Fibroblast of peridontal ligament (primary cell): ENCODE data around the gene PADI2.

Experiments
- DNase-seq: peaks from one replicate; pipeline ENCODE4 v3.0.0-alpha.2; 2010; ENCODE audit errors: extremely low read depth

The PADI2 gene

DNA sequence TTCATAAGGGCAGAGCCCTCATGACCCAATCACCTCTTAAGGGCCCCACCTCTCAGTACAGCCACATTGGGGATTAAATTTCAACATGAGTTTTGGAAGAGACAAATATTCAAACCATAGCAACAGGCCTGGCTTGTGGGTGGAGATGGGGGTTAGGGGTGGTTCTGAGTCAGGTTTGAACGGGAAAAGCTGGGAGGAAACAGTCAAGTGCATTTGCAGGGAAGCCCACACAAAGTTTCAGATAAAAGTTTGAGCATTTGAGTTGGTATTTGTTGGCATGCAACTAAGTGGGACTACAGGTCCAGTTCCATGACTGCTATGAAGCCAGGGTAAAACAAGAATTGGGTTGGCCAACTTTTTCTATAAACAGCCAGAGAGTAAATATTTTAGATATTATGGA is 21.0 kb upstream of the PADI2 start:
- no peak for DNase-seq

- DNase-seq: no peak
Observed at GRCh38 chr1:17139637-17140036, 20.4 kb upstream of the PADI2 start.

GRCh38 chr1:17137441-17137840 is 18.2 kb upstream of the PADI2 start:
- no peak for DNase-seq

- DNase-seq: no peak
Observed at GRCh38 chr1:17136936-17137335, 17.7 kb upstream of the PADI2 start.

DNA sequence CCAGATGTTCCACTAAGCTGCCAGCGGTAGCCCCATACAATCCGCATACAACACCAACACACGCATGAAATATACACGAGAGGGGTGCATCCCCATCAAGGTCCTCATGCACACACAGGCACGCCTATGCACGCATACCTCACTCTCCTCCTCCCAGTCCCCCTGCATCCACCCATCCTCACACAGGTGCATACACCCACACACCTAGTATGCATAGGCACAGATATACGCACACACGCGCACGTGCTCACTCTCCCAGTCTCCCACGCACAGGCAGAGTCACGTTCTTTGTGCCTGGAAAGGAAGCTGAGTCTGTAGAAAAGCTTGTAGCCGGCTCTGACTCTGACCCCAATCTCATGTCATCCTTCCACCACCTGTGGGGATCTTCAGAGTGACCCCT is 16.9 kb upstream of the PADI2 start:
- DNase-seq: no peak

DNA sequence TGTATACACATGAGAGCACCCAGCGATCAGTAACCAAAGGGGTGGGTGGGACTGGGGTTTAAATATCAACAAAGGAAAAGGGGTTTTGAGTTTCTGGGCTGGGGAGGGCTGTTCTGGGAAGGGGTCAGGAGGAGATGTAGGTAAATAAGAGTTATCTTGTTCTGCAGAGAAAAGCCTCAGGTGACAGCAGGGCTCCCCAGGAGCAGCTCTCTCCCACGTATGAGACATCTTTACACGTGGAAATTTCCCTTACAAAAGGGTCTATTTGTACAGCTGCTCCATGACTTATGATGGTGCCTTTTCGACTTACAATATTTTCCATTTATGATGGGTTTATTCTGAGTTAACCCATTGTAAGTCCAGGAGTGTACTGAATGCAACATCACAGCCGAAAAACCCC is 16.3 kb upstream of the PADI2 start:
- DNase-seq: no peak

DNA sequence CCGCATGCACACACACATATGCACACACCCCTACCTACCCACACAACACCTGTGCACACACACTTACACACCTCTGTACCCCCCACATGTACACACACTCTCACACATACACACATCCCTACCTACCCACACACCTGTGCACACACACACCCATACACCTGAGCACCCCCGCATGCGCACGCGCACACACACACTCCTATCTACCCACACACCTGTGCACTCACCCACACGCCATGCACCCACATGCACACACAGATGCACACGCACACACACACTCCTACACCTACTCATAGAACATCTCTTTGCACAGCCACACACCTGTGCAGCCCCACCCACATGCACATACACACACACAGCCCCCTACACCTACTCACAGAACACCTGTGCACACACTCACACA is 15.5 kb upstream of the PADI2 start:
- DNase-seq: no peak

- no peak for DNase-seq
Observed at GRCh38 chr1:17134034-17134433, 14.8 kb upstream of the PADI2 start.

GRCh38 chr1:17130138-17130635 is 10.9 kb upstream of the PADI2 start:
- no peak for DNase-seq

GRCh38 chr1:17128361-17128760 is 9.1 kb upstream of the PADI2 start:
- DNase-seq: peak; percentile 78

- peak; percentile 77 for DNase-seq
Observed at GRCh38 chr1:17125756-17126237, 6.5 kb upstream of the PADI2 start.

DNA sequence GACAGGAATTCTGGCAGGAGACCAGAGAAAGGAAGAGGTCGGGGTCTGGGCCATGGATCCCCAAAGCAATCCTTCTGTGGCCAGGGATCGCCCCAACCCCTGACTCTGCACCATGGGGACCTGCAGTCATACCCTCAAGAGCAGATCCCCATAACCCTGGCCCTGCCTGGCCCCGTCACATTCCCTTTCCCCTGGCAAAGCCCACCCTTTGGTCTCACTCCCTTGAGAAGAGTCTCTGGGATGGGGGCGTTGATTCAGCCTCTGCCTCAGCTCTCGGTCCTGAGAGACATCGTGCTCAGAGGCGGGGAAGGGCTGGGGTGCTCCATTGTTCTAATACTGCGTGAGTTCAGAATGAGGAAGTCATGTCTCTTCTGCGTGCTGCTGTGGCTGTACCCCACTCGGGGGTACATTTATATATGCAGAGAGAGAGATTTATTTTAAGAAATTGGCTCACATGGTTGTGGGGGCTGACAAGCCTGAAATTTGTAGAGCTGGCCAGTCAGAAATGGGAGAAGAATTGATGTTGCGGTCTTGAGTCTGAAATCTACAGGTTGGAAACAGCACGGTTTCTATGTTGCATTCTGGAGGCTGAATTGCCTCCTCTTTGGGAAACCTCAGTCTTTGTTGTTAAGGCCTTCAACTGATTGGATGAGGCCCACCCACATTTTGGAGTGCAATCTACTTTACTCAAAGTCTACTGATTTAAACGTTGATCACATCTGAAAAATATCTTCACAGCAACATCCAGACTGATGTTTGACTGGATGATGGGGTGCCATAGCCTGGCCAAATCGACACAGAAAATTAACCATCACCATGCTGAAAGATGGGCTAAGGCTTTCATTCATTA is 4.2 kb upstream of the PADI2 start:
- no peak for DNase-seq

- no peak for DNase-seq
Observed at GRCh38 chr1:17122521-17123164, 3.4 kb upstream of the PADI2 start.

GRCh38 chr1:17121881-17122280 is 2.6 kb upstream of the PADI2 start:
- no peak for DNase-seq

- peak; percentile 59 for DNase-seq
Observed at GRCh38 chr1:17120962-17121837, 1.9 kb upstream of the PADI2 start.

GRCh38 chr1:17120481-17120877 is 1.2 kb upstream of the PADI2 start:
- DNase-seq: no peak

DNA sequence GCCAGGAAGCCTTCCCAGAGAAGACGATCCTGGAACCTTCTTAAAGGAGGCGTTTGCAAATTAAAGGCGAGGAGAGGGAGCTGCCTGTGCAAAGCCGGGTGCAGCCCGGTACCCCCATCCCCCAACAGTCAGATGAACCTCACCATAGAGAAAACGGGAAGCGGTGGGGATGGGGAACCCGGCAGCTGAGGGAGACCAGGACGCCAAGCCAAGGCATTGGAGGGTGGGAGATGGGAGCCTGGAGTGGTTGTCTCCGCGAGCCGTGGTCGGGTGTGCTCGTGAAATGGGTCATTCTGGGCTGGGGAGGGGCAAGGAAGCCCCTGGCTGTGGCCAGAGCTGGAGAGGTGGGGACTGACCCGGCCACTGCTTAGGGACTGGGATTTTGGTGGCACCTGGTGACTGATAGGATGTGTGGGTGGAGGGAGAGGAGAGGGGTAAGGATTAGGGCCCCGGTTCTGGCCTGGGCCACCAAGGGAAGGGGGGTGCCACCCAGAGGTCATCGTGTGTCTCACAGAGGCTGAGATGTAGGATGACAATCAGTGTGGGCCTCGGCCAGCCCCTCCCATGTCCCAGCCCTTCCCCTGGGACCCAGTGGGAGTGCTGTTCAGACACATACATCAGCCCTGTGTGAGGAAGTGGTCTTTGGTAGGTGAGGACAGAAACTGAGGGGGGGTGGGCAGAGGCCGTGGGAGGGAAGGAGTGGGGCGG is 676 bp upstream of the PADI2 start:
- DNase-seq: no peak

- DNase-seq: no peak
Observed at GRCh38 chr1:17118706-17119075, 560 bp downstream of the PADI2 start.

DNA sequence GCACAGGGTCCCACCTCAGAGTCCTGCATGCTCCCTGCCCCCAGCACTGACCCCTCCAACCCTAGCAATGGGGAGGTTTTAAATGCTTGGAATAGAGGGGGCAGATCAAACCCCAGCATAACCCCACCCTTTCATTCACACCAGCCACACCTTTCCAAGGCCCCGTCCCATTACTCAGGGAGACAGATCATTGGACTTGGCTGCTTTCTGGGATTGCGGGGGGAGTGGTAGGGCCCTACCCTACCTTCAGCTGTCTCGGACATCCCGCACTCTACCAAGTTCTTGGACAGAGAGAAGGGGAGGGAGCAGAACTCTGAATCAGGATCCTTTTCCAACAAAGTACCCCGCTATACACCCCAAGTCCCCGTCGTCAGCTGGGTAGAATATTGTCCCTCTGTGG is 983 bp downstream of the PADI2 start:
- DNase-seq: no peak

GRCh38 chr1:17117451-17118265 is 1.6 kb downstream of the PADI2 start:
- DNase-seq: no peak

DNA sequence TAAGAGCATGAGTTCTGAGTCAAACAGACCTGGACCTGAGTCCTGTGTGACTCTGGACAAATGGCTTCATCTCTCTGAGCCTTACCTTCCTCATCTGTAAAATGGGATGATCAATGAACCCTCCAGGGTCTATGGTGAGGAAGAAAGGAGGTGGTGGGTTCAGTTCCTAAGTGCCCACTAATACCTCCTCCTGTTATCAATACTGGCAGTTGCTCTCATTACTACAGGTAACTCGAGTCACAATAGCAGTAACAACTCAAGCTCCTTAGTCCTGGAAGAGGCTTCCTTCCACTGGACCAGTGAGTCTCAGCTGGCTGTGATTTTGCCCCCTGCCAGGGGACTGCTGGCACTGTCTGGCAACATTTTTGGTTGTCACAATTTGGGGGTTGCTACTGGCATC is 2.6 kb downstream of the PADI2 start:
- DNase-seq: no peak
